AG04449 (cell line): ENCODE results near the gene PPP2R5C.

Source experiments
- CTCF ChIA-PET: fragments of 350-600 bp; formaldehyde crosslinking; extraction: SDS; loops from one replicate; lab custom pipeline; 2021; ENCODE audit warnings: antibody characterized with exemption; lab: Yijun Ruan, JAX
- POLR2A ChIA-PET: fragments of 400-600, 350-600 bp; formaldehyde crosslinking; extraction: SDS; loops from one replicate; lab custom pipeline; 2020; ENCODE audit warnings: antibody characterized with exemption, inconsistent platforms; lab: Yijun Ruan, JAX
- DNase-seq: peaks from one replicate; pipeline ENCODE4 v3.0.0-alpha.2; 2010; ENCODE audit warnings: low read depth, low spot score
- H3K4me3 ChIP-seq: 2 replicates; pipeline ENCODE4 v1.5.1; 2011; ENCODE audit warnings: low read depth, mild to moderate bottlenecking, control low read depth, low read length
- CTCF ChIP-seq: IDR thresholded peaks from one replicate; pipeline ENCODE4 v1.5.1; 2011; ENCODE audit warnings: mild to moderate bottlenecking, moderate library complexity, low read length, control low read depth, inconsistent platforms; ENCODE audit not compliant: insufficient read depth; ENCODE audit errors: missing control alignments

PPP2R5C gene

GRCh38 chr14:101925152-101925551 is 163.6 kb downstream of the PPP2R5C start:
- no peak for TF ChIP-seq CTCF
- no peak overlapping the region for H3K4me3 ChIP-seq
- ChIA-PET CTCF (interaction anchor here (1.3 kb wide), 1 partner anchor 154 kb away, joined by 5 read pairs; no protein-coding TSS in a partner anchor), POLR2A (no interaction called here)
- no peak for DNase-seq

GRCh38 chr14:101926085-101926484 is 164.6 kb downstream of the PPP2R5C start:
- POLR2A ChIA-PET: no interaction called here
- TF ChIP-seq CTCF: no peak
- CTCF ChIA-PET: interaction anchor here (1.1 to 1.3 kb wide), 2 partner anchors 9 to 155 kb away, joined by 3 to 5 read pairs; no protein-coding TSS in a partner anchor

DNA sequence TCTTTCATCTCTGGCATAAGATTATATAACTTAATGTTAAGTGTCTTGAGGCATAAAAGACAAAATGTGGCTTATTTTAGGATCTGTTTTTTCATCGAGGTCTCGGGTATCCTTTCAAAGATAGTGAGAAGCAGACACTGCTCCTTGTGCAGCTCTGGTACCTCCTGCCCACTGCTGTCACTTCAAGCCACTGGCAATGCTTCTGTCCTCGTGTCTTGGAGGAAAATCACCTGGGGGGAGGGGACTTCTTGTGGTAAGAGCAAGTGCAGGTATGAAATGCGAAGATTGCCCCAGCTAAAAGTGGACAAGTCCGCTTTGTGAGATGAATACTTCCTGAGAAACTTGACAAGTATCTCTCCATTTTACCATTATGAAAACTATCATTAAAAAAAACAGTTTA is 165.1 kb downstream of the PPP2R5C start:
- no peak for DNase-seq
- ChIA-PET CTCF (interaction anchor here (1.1 to 5.2 kb wide), 2 partner anchors 9 to 156 kb away, joined by 3 to 23 read pairs; no protein-coding TSS in a partner anchor), POLR2A (no interaction called here)
- TF ChIP-seq CTCF: no peak
- H3K4me3 ChIP-seq: no peak overlapping the region

More at GRCh38 chr14:101926085-101926484, 164.6 kb downstream of the PPP2R5C start:
- no peak for DNase-seq
- no peak overlapping the region for H3K4me3 ChIP-seq

- no peak overlapping the region for H3K4me3 ChIP-seq
- CTCF ChIA-PET: interaction anchor here (5.2 kb wide), 1 partner anchor 157 kb away, joined by 23 read pairs; no protein-coding TSS in a partner anchor
- POLR2A ChIA-PET: no interaction called here
- TF ChIP-seq CTCF: no peak
- DNase-seq: peak; percentile 79
These were observed 166.3 kb downstream of the PPP2R5C start for GRCh38 chr14:101927859-101928258.

- no peak overlapping the region for H3K4me3 ChIP-seq
- no peak for TF ChIP-seq CTCF
- ChIA-PET POLR2A (no interaction called here), CTCF (interaction anchor here (5.2 kb wide), 1 partner anchor 158 kb away, joined by 23 read pairs; no protein-coding TSS in a partner anchor)
- DNase-seq: no peak
These were observed 166.9 kb downstream of the PPP2R5C start for GRCh38 chr14:101928415-101928841.

DNA sequence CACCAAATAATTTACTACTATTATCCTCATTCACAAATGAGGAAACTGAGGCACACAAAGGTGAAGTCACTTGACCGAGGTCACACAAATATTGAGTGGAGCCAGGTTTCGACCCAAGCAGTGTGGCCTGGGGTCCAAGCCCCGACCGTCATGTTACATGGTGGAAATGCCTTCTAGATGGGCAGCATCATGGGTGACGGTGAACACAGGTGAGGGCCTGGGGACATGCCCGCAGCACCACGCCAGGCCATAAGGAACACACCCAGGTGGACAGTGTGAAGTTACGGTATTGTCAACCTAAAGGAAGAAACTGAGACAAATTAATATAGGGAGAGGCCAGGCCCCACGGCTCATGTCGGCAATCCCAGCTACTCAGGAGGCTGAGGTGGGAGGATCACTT is 167.6 kb downstream of the PPP2R5C start:
- ChIA-PET CTCF (interaction anchor here (1.0 to 5.2 kb wide), 2 partner anchors 32 to 159 kb away, joined by 3 to 23 read pairs; no protein-coding TSS in a partner anchor), POLR2A (no interaction called here)
- TF ChIP-seq CTCF: no peak
- no peak for DNase-seq
- no peak overlapping the region for H3K4me3 ChIP-seq
